ENCODE measurements around the gene AMN. TPM values are rescaled to one million over a fixed set of nuclear protein-coding genes. Genes with fewer than 3 reads are reported as not detected.

AMN gene
- total and polyA plus RNA-seq, 7 donors, result 42.0 to 78.1 (median 43.0) TPM; not detected in 4

GRCh38 chr14:102965282-102965681 is 42.8 kb downstream of the AMN start:
- H3K4me1 ChIP-seq, result no peaks in the 10 kb centered on the region
- no peaks in the 10 kb centered on the region for H3K9me3 ChIP-seq
- peaks cover 29 to 100% (median 81%) of the 10 kb centered on the region in 4 donors for H3K36me3 ChIP-seq
- intact Hi-C loops (cut with DNase I), result no loop called here
- 85 to 90% methylated on average over 3 of the region's 3 CpGs for WGBS, 2 donors
- TF ChIP-seq POLR2AphosphoS5 (IDR thresholded peaks at IDR 0.05) (no peak), EP300 (IDR thresholded peaks at IDR 0.05) (no peak), CTCF (IDR thresholded peaks at IDR 0.05) (no peak), POLR2A (IDR thresholded peaks at IDR 0.05) (no peak)
- DNase-seq, result no peak
- H3K27me3 ChIP-seq, result no peaks in the 10 kb centered on the region
- H3K27ac ChIP-seq, result no peak overlapping the region
- no peak overlapping the region for H3K4me3 ChIP-seq

- 95% methylated on average over 20 of the region's 20 CpGs for WGBS, 2 donors
- peaks cover 33 to 100% (median 78%) of the 10 kb centered on the region in 4 donors for H3K36me3 ChIP-seq
- no peaks in the 10 kb centered on the region for H3K27me3 ChIP-seq
- no peaks in the 10 kb centered on the region for H3K9me3 ChIP-seq
- intact Hi-C loops (cut with DNase I), result no loop called here
- no peak for DNase-seq
- no peaks in the 10 kb centered on the region for H3K4me1 ChIP-seq
- no peak overlapping the region for H3K4me3 ChIP-seq
- no peak overlapping the region for H3K27ac ChIP-seq
- TF ChIP-seq EP300 (IDR thresholded peaks at IDR 0.05), result no peak
- TF ChIP-seq POLR2AphosphoS5 (IDR thresholded peaks at IDR 0.05), result no peak
- TF ChIP-seq POLR2A (IDR thresholded peaks at IDR 0.05), result no peak
- TF ChIP-seq CTCF (IDR thresholded peaks at IDR 0.05), result no peak
Observed at GRCh38 chr14:102965971-102966655, 43.6 kb downstream of the AMN start.

- WGBS, 2 donors, result 91 to 94% methylated on average over 21 of the region's 21 CpGs
- Histone ChIP-seq H3K27me3 (no peaks in the 10 kb centered on the region), H3K36me3 (peaks cover 37 to 100% (median 79%) of the 10 kb centered on the region in 4 donors), H3K4me3 (no peak overlapping the region), H3K9me3 (no peaks in the 10 kb centered on the region), H3K27ac (no peak overlapping the region), H3K4me1 (no peaks in the 10 kb centered on the region)
- intact Hi-C loops (cut with DNase I), result no loop called here
- TF ChIP-seq CTCF (IDR thresholded peaks at IDR 0.05) (no peak), EP300 (IDR thresholded peaks at IDR 0.05) (no peak), POLR2A (IDR thresholded peaks at IDR 0.05) (no peak), POLR2AphosphoS5 (IDR thresholded peaks at IDR 0.05) (no peak)
- DNase-seq, result no peak
Observed at GRCh38 chr14:102966681-102967505, 44.4 kb downstream of the AMN start.

GRCh38 chr14:102967506-102967795 is 45.0 kb downstream of the AMN start:
- intact Hi-C loops (cut with DNase I), result no loop called here
- no peak for DNase-seq
- H3K4me1 ChIP-seq, result no peaks in the 10 kb centered on the region
- H3K9me3 ChIP-seq, result no peaks in the 10 kb centered on the region
- peaks cover 34 to 100% (median 76%) of the 10 kb centered on the region in 4 donors for H3K36me3 ChIP-seq
- H3K27me3 ChIP-seq, result no peaks in the 10 kb centered on the region
- 91 to 95% methylated on average over 14 of the region's 14 CpGs for WGBS, 2 donors
- no peak overlapping the region for H3K27ac ChIP-seq
- TF ChIP-seq POLR2AphosphoS5 (IDR thresholded peaks at IDR 0.05) (no peak), CTCF (IDR thresholded peaks at IDR 0.05) (no peak), EP300 (IDR thresholded peaks at IDR 0.05) (no peak), POLR2A (IDR thresholded peaks at IDR 0.05) (no peak)
- H3K4me3 ChIP-seq, result no peak overlapping the region
